Neural cell (in vitro differentiated cells): ENCODE data around the gene KLHDC1.

ENCODE experiments used
- CTCF ChIP-seq: fragments of 450-650 bp; IDR thresholded peaks from 2 replicates; pipeline ENCODE4 v1.5.1; 2014; ENCODE audit warnings: antibody characterized with exemption, mild to moderate bottlenecking, moderate library complexity; ENCODE audit not compliant: poor library complexity, severe bottlenecking
- EP300 ChIP-seq: fragments of 450-650 bp; conservative IDR thresholded peaks from 2 replicates; pipeline ENCODE4 v1.6.1; 2014; ENCODE audit warnings: antibody characterized with exemption, mild to moderate bottlenecking, moderate library complexity; ENCODE audit not compliant: poor library complexity, severe bottlenecking
- EZH2 ChIP-seq: fragments of 200-600, 300-800 bp; shearing (Covaris generic), sonication (generic); IDR thresholded peaks from 2 replicates; pipeline ENCODE4 v1.6.1; 2014; ENCODE audit warnings: antibody characterized with exemption, low read length, borderline replicate concordance, mild to moderate bottlenecking; ENCODE audit not compliant: insufficient read depth, poor library complexity, severe bottlenecking
- MXI1 ChIP-seq: fragments of 450-650 bp; conservative IDR thresholded peaks from 2 replicates; pipeline ENCODE4 v1.6.1; 2014; ENCODE audit warnings: antibody characterized with exemption, mild to moderate bottlenecking; ENCODE audit not compliant: poor library complexity, severe bottlenecking
- POLR2AphosphoS5 ChIP-seq: IDR thresholded peaks from 2 replicates; pipeline ENCODE4 v1.6.1; 2012
- TAF1 ChIP-seq: IDR thresholded peaks from 2 replicates; pipeline ENCODE4 v1.6.1; 2012; ENCODE audit warnings: low read depth
- TF ChIP-seq, protein P1 (sequence below): IDR thresholded peaks from 2 replicates; pipeline ENCODE4 v1.6.1; 2012; ENCODE audit warnings: borderline replicate concordance

- TF ChIP-seq CTCF (no peak), POLR2AphosphoS5 (no peak), EP300 (no peak), TAF1 (no peak), MXI1 (no peak), EZH2 (no peak)
- TF ChIP-seq, protein P1, sequence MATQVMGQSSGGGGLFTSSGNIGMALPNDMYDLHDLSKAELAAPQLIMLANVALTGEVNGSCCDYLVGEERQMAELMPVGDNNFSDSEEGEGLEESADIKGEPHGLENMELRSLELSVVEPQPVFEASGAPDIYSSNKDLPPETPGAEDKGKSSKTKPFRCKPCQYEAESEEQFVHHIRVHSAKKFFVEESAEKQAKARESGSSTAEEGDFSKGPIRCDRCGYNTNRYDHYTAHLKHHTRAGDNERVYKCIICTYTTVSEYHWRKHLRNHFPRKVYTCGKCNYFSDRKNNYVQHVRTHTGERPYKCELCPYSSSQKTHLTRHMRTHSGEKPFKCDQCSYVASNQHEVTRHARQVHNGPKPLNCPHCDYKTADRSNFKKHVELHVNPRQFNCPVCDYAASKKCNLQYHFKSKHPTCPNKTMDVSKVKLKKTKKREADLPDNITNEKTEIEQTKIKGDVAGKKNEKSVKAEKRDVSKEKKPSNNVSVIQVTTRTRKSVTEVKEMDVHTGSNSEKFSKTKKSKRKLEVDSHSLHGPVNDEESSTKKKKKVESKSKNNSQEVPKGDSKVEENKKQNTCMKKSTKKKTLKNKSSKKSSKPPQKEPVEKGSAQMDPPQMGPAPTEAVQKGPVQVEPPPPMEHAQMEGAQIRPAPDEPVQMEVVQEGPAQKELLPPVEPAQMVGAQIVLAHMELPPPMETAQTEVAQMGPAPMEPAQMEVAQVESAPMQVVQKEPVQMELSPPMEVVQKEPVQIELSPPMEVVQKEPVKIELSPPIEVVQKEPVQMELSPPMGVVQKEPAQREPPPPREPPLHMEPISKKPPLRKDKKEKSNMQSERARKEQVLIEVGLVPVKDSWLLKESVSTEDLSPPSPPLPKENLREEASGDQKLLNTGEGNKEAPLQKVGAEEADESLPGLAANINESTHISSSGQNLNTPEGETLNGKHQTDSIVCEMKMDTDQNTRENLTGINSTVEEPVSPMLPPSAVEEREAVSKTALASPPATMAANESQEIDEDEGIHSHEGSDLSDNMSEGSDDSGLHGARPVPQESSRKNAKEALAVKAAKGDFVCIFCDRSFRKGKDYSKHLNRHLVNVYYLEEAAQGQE = no peak
These were observed 33.1 kb upstream of the KLHDC1 start for GRCh38 chr14:49659526-49660455.
